Activated CD8-positive, alpha-beta T cell treated with anti-CD3 and anti-CD28 coated beads, Interleukin-2, amount 10 ng/mL, durations not matched to agents 7 days and 5 days (primary cell): ENCODE results near the gene PEBP1. TPM values are rescaled to one million over a fixed set of nuclear protein-coding genes. Genes with fewer than 3 reads are reported as not detected.

Experiments
- ATAC-seq: fragments of 150-1000 bp; cut with Tn5 transposase; one replicate; pipeline ENCODE4 v1.10.0; 2021; ENCODE audit warnings: moderate library complexity
- CTCF ChIA-PET: fragments of 350-600 bp; sonication (Branson Sonifier 250); formaldehyde crosslinking; loops from one replicate; lab custom pipeline; 2021; ENCODE audit warnings: antibody characterized with exemption; lab: Charles Lee
- POLR2A ChIA-PET: fragments of 350-600 bp; sonication (Branson Sonifier 250); formaldehyde crosslinking; loops from one replicate; lab custom pipeline; 2021; ENCODE audit warnings: antibody characterized with exemption; lab: Charles Lee
- DNase-seq: peaks from one replicate; pipeline ENCODE4 v3.0.0-alpha.2; 2020
- H3K27ac Mint-ChIP-seq: one replicate; pipeline ENCODE4 v1.8.0; 2021; ENCODE audit warnings: mild to moderate bottlenecking, mixed read lengths
- H3K27me3 Mint-ChIP-seq: one replicate; pipeline ENCODE4 v1.8.0; 2021; ENCODE audit warnings: low read depth, mixed read lengths
- H3K36me3 Mint-ChIP-seq: one replicate; pipeline ENCODE4 v1.8.0; 2021; ENCODE audit warnings: low read depth, mixed read lengths
- H3K4me1 Mint-ChIP-seq: one replicate; pipeline ENCODE4 v1.8.0; 2021; ENCODE audit warnings: low read depth, mixed read lengths
- H3K4me3 Mint-ChIP-seq: one replicate; pipeline ENCODE4 v1.8.0; 2021; ENCODE audit warnings: mild to moderate bottlenecking, mixed read lengths
- H3K9me3 Mint-ChIP-seq: one replicate; pipeline ENCODE4 v1.8.0; 2022; ENCODE audit warnings: mixed read lengths; ENCODE audit not compliant: insufficient read depth
- total RNA-seq, 2 experiments: library from RNA; stranded (reverse); gene quantifications; one replicate each; pipeline ENCODE4 v1.2.3, GENCODE V29; 2021

The PEBP1 gene
- total RNA-seq, 2 experiments from 2014 or later = 115 to 118 TPM

- ATAC-seq (no peak), DNase-seq (no peak)
- Mint-ChIP-seq H3K4me1 (no peaks in the 10 kb centered on the region), H3K36me3 (peaks cover 44% of the 10 kb centered on the region), H3K27ac (no peak overlapping the region), H3K9me3 (no peaks in the 10 kb centered on the region), H3K4me3 (no peak overlapping the region), H3K27me3 (no peaks in the 10 kb centered on the region)
- ChIA-PET CTCF (interaction anchor here (0.9 to 3.2 kb wide), 4 partner anchors 8 to 200 kb away, joined by 3 to 12 read pairs (median 8); partner anchors contain the start of gene SUDS3), POLR2A (no interaction called here)
Observed at GRCh38 chr12:118175823-118176447, 40.0 kb downstream of the PEBP1 start.

- H3K27me3 Mint-ChIP-seq = no peaks in the 10 kb centered on the region
- POLR2A ChIA-PET = interaction anchor here (0.7 kb wide), 1 partner anchor 194 kb away, joined by 3 read pairs; no protein-coding TSS in a partner anchor
- H3K9me3 Mint-ChIP-seq = no peaks in the 10 kb centered on the region
- CTCF ChIA-PET = interaction anchor here (0.8 to 6.7 kb wide), 13 partner anchors 8 to 308 kb away, joined by 3 to 107 read pairs (median 4); partner anchors contain the start of genes SUDS3 and TAOK3
- H3K36me3 Mint-ChIP-seq = peaks cover 24% of the 10 kb centered on the region
- H3K4me3 Mint-ChIP-seq = no peak overlapping the region
- H3K4me1 Mint-ChIP-seq = peaks cover 5% of the 10 kb centered on the region
- no peak overlapping the region for H3K27ac Mint-ChIP-seq
- DNase-seq (no peak), ATAC-seq (no peak)
Observed at GRCh38 chr12:118183155-118183554, 47.2 kb downstream of the PEBP1 start.

GRCh38 chr12:118183711-118184110 is 47.8 kb downstream of the PEBP1 start:
- H3K27ac Mint-ChIP-seq = no peak overlapping the region
- no peak overlapping the region for H3K4me3 Mint-ChIP-seq
- ATAC-seq (no peak), DNase-seq (no peak)
- POLR2A ChIA-PET = no interaction called here
- H3K9me3 Mint-ChIP-seq = no peaks in the 10 kb centered on the region
- H3K4me1 Mint-ChIP-seq = peaks cover 5% of the 10 kb centered on the region
- CTCF ChIA-PET = interaction anchor here (1.0 to 6.7 kb wide), 9 partner anchors 9 to 308 kb away, joined by 3 to 107 read pairs (median 4); partner anchors contain the start of genes SUDS3 and TAOK3
- H3K27me3 Mint-ChIP-seq = no peaks in the 10 kb centered on the region
- peaks cover 26% of the 10 kb centered on the region for H3K36me3 Mint-ChIP-seq

GRCh38 chr12:118185602-118186397 is 49.9 kb downstream of the PEBP1 start:
- CTCF ChIA-PET = interaction anchor here (6.7 kb wide), 1 partner anchor 191 kb away, joined by 107 read pairs; the partner anchor contains the start of gene SUDS3
- peaks cover 22% of the 10 kb centered on the region for H3K36me3 Mint-ChIP-seq
- H3K9me3 Mint-ChIP-seq = no peaks in the 10 kb centered on the region
- no peak for ATAC-seq
- POLR2A ChIA-PET = no interaction called here
- no peak overlapping the region for H3K4me3 Mint-ChIP-seq
- peaks cover 5% of the 10 kb centered on the region for H3K4me1 Mint-ChIP-seq
- no peak for DNase-seq
- H3K27me3 Mint-ChIP-seq = no peaks in the 10 kb centered on the region
- H3K27ac Mint-ChIP-seq = no peak overlapping the region

GRCh38 chr12:118187751-118188435 is 52.0 kb downstream of the PEBP1 start:
- H3K4me3 Mint-ChIP-seq = no peak overlapping the region

GRCh38 chr12:118188690-118189371 is 52.9 kb downstream of the PEBP1 start:
- Mint-ChIP-seq H3K27ac (no peak overlapping the region), H3K9me3 (no peaks in the 10 kb centered on the region), H3K4me1 (peaks cover 2% of the 10 kb centered on the region), H3K36me3 (peaks cover 15% of the 10 kb centered on the region), H3K4me3 (no peak overlapping the region), H3K27me3 (no peaks in the 10 kb centered on the region)
- ATAC-seq = no peak
- ChIA-PET POLR2A (no interaction called here), CTCF (interaction anchor here (1.1 kb wide), 1 partner anchor 187 kb away, joined by 5 read pairs; the partner anchor contains the start of gene SUDS3)
- no peak for DNase-seq

More at GRCh38 chr12:118187751-118188435, 52.0 kb downstream of the PEBP1 start:
- ATAC-seq (no peak), DNase-seq (no peak)
- Mint-ChIP-seq H3K9me3 (no peaks in the 10 kb centered on the region), H3K36me3 (peaks cover 15% of the 10 kb centered on the region), H3K27ac (no peak overlapping the region), H3K4me1 (peaks cover 2% of the 10 kb centered on the region), H3K27me3 (no peaks in the 10 kb centered on the region)
- ChIA-PET CTCF (no interaction called here), POLR2A (no interaction called here)

- CTCF ChIA-PET = interaction anchor here (1.1 to 1.3 kb wide), 2 partner anchors 186 to 188 kb away, joined by 3 to 5 read pairs; partner anchors contain the start of gene SUDS3
- Mint-ChIP-seq H3K4me3 (no peak overlapping the region), H3K27ac (no peak overlapping the region), H3K36me3 (peaks cover 17% of the 10 kb centered on the region), H3K27me3 (no peaks in the 10 kb centered on the region), H3K9me3 (no peaks in the 10 kb centered on the region), H3K4me1 (peaks cover 2% of the 10 kb centered on the region)
- ATAC-seq (no peak), DNase-seq (no peak)
- POLR2A ChIA-PET = interaction anchor here (0.5 kb wide), 1 partner anchor 24 kb away, joined by 3 read pairs; no protein-coding TSS in a partner anchor
Observed at GRCh38 chr12:118189741-118190191, 53.8 kb downstream of the PEBP1 start.

- POLR2A ChIA-PET = no interaction called here
- ATAC-seq (no peak), DNase-seq (no peak)
- Mint-ChIP-seq H3K36me3 (peaks cover 18% of the 10 kb centered on the region), H3K27ac (no peak overlapping the region), H3K9me3 (no peaks in the 10 kb centered on the region), H3K27me3 (no peaks in the 10 kb centered on the region), H3K4me1 (peaks cover 2% of the 10 kb centered on the region), H3K4me3 (no peak overlapping the region)
- CTCF ChIA-PET = interaction anchor here (1.3 to 3.0 kb wide), 2 partner anchors 8 to 188 kb away, joined by 3 to 15 read pairs; no protein-coding TSS in a partner anchor
Observed at GRCh38 chr12:118190266-118190665, 54.3 kb downstream of the PEBP1 start.

GRCh38 chr12:118193477-118193876 is 57.6 kb downstream of the PEBP1 start:
- no peak for DNase-seq
- Mint-ChIP-seq H3K36me3 (peaks cover 27% of the 10 kb centered on the region), H3K9me3 (no peaks in the 10 kb centered on the region), H3K27me3 (no peaks in the 10 kb centered on the region), H3K4me3 (no peak overlapping the region), H3K4me1 (no peaks in the 10 kb centered on the region), H3K27ac (no peak overlapping the region)
- CTCF ChIA-PET = interaction anchor here (3.0 kb wide), 1 partner anchor 12 kb away, joined by 15 read pairs; no protein-coding TSS in a partner anchor
- ATAC-seq = no peak
- POLR2A ChIA-PET = no interaction called here

GRCh38 chr12:118193958-118194357 is 58.0 kb downstream of the PEBP1 start:
- no peaks in the 10 kb centered on the region for H3K27me3 Mint-ChIP-seq
- ChIA-PET POLR2A (no interaction called here), CTCF (interaction anchor here (0.6 kb wide), 1 partner anchor 11 kb away, joined by 3 read pairs; no protein-coding TSS in a partner anchor)
- DNase-seq = no peak
- H3K4me1 Mint-ChIP-seq = no peaks in the 10 kb centered on the region
- no peak for ATAC-seq
- H3K27ac Mint-ChIP-seq = no peak overlapping the region
- peaks cover 28% of the 10 kb centered on the region for H3K36me3 Mint-ChIP-seq
- H3K4me3 Mint-ChIP-seq = no peak overlapping the region
- H3K9me3 Mint-ChIP-seq = no peaks in the 10 kb centered on the region
